HepG2 (cell line): ENCODE measurements around the gene JUND. TPM values are rescaled to one million over a fixed set of nuclear protein-coding genes. Genes with fewer than 3 reads are reported as not detected.

ENCODE experiments used
- CENPX ChIP-seq: sonication (generic); formaldehyde crosslinking; IDR thresholded peaks from 2 replicates; pipeline ENCODE4 v1.9.0; 2021; ENCODE audit warnings: mild to moderate bottlenecking, missing genetic modification reagents, moderate library complexity
- CHCHD3 ChIP-seq: sonication (generic); formaldehyde crosslinking; IDR thresholded peaks from 2 replicates; pipeline ENCODE4 v1.8.0; 2022; ENCODE audit warnings: mild to moderate bottlenecking, missing genetic modification reagents, moderate library complexity
- ELF3 ChIP-seq: IDR thresholded peaks from 2 replicates; pipeline ENCODE4 v1.6.1; 2016; ENCODE audit warnings: missing genetic modification reagents, missing compliant biosample characterization
- FOXA3 ChIP-seq: IDR thresholded peaks from 2 replicates; pipeline ENCODE4 v1.6.1; 2016; ENCODE audit warnings: missing genetic modification reagents, missing compliant biosample characterization
- NFYB ChIP-seq: sonication (generic); formaldehyde crosslinking; IDR thresholded peaks from 2 replicates; pipeline ENCODE4 v1.4.0; 2020; ENCODE audit warnings: missing genetic modification reagents
- PHF8 ChIP-seq: sonication (generic); formaldehyde crosslinking; IDR thresholded peaks from 2 replicates; pipeline ENCODE4 v1.5.0; 2020; ENCODE audit warnings: missing genetic modification reagents
- ZMYM3 ChIP-seq: sonication (generic); formaldehyde crosslinking; IDR thresholded peaks from 2 replicates; pipeline ENCODE4 v1.5.1; 2020; ENCODE audit warnings: mild to moderate bottlenecking, missing genetic modification reagents
- ZNF253 ChIP-seq: sonication (generic); formaldehyde crosslinking; IDR thresholded peaks from 2 replicates; pipeline ENCODE4 v1.8.0; 2022; ENCODE audit warnings: mild to moderate bottlenecking, missing genetic modification reagents, borderline replicate concordance
- ZNF484 ChIP-seq: sonication (generic); formaldehyde crosslinking; IDR thresholded peaks from 2 replicates; pipeline ENCODE4 v1.5.1; 2020; ENCODE audit warnings: mild to moderate bottlenecking, low read depth, missing genetic modification reagents, borderline replicate concordance
- ZNF550 ChIP-seq: sonication (generic); formaldehyde crosslinking; IDR thresholded peaks from 2 replicates; pipeline ENCODE4 v1.4.0; 2020; ENCODE audit warnings: mild to moderate bottlenecking, missing genetic modification reagents, borderline replicate concordance
- ZNF768 ChIP-seq: sonication (generic); formaldehyde crosslinking; IDR thresholded peaks from 2 replicates; pipeline ENCODE4 v1.4.0; 2020; ENCODE audit warnings: missing genetic modification reagents
- ZSCAN29 ChIP-seq: sonication (generic); formaldehyde crosslinking; conservative IDR thresholded peaks from 2 replicates; pipeline ENCODE4 v1.4.0; 2020; ENCODE audit warnings: mild to moderate bottlenecking, missing genetic modification reagents
- ZXDC ChIP-seq: sonication (generic); formaldehyde crosslinking; IDR thresholded peaks from 2 replicates; pipeline ENCODE4 v1.5.0; 2020; ENCODE audit warnings: mild to moderate bottlenecking, missing genetic modification reagents
- polyA plus RNA-seq, 8 experiments: library from polyadenylated mRNA; depleted of rRNA in 3 of 8; stranded (reverse) in 7 of 8; unstranded in 1 of 8; fragments of >200 nt; fragmentation: Illumina TruSeq in 4 of 8; extraction: Trizol in 4 of 8; gene quantifications; 2 replicates each; pipeline versions ENCODE4 v1.2.1 to v1.2.3, GENCODE V29; 2011 to 2016; ENCODE audit warnings: low read depth in 4 of 8, missing spikeins in 1 of 8, mixed read lengths in 1 of 8; ENCODE audit not compliant: insufficient read depth in 1 of 8
- total RNA-seq, 5 experiments: library from RNA; depleted of rRNA; stranded (reverse); fragments of >200 nt; fragmentation: Illumina TruSeq; extraction: Trizol; gene quantifications; 2 replicates each; pipeline ENCODE4 v1.2.3, GENCODE V29; 2016; ENCODE audit warnings: low read depth in 1 of 5
- TF ChIP-seq, protein P1 (sequence below): sonication (generic); formaldehyde crosslinking; IDR thresholded peaks from 2 replicates; pipeline ENCODE4 v1.5.0; 2020; ENCODE audit warnings: missing genetic modification reagents
- TF ChIP-seq, protein P2 (sequence below), 2 experiments: fragments of 450-650 bp in 1 of 2; sonication (generic) in 1 of 2; formaldehyde crosslinking in 1 of 2; IDR thresholded peaks; 2 replicates each; pipeline versions ENCODE4 v1.6.1 to v1.8.0; 2016 to 2022; ENCODE audit warnings: antibody characterized with exemption in 1 of 2, mild to moderate bottlenecking in 1 of 2, missing genetic modification reagents in 1 of 2
- TF ChIP-seq, protein P3 (sequence below): sonication (generic); formaldehyde crosslinking; IDR thresholded peaks from 2 replicates; pipeline ENCODE4 v1.4.0; 2020; ENCODE audit warnings: mild to moderate bottlenecking, missing genetic modification reagents

The JUND gene
- total and polyA plus RNA-seq, 2 of the 13 experiments (the other 11 are each of a cell fraction or from before 2014, with no cell fraction given), result 41.2 to 59.8 TPM

- TF ChIP-seq CENPX (CRISPR knock-in tag), result no peak
- TF ChIP-seq, protein P1, sequence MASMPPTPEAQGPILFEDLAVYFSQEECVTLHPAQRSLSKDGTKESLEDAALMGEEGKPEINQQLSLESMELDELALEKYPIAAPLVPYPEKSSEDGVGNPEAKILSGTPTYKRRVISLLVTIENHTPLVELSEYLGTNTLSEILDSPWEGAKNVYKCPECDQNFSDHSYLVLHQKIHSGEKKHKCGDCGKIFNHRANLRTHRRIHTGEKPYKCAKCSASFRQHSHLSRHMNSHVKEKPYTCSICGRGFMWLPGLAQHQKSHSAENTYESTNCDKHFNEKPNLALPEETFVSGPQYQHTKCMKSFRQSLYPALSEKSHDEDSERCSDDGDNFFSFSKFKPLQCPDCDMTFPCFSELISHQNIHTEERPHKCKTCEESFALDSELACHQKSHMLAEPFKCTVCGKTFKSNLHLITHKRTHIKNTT (CRISPR knock-in tag), result no peak
- TF ChIP-seq ZNF484, result no peak
- TF ChIP-seq, protein P2, sequence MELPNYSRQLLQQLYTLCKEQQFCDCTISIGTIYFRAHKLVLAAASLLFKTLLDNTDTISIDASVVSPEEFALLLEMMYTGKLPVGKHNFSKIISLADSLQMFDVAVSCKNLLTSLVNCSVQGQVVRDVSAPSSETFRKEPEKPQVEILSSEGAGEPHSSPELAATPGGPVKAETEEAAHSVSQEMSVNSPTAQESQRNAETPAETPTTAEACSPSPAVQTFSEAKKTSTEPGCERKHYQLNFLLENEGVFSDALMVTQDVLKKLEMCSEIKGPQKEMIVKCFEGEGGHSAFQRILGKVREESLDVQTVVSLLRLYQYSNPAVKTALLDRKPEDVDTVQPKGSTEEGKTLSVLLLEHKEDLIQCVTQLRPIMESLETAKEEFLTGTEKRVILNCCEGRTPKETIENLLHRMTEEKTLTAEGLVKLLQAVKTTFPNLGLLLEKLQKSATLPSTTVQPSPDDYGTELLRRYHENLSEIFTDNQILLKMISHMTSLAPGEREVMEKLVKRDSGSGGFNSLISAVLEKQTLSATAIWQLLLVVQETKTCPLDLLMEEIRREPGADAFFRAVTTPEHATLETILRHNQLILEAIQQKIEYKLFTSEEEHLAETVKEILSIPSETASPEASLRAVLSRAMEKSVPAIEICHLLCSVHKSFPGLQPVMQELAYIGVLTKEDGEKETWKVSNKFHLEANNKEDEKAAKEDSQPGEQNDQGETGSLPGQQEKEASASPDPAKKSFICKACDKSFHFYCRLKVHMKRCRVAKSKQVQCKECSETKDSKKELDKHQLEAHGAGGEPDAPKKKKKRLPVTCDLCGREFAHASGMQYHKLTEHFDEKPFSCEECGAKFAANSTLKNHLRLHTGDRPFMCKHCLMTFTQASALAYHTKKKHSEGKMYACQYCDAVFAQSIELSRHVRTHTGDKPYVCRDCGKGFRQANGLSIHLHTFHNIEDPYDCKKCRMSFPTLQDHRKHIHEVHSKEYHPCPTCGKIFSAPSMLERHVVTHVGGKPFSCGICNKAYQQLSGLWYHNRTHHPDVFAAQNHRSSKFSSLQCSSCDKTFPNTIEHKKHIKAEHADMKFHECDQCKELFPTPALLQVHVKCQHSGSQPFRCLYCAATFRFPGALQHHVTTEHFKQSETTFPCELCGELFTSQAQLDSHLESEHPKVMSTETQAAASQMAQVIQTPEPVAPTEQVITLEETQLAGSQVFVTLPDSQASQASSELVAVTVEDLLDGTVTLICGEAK (IDR thresholded peaks at IDR 0.05), result no peak
- TF ChIP-seq, protein P2 (CRISPR knock-in tag; IDR thresholded peaks at IDR 0.05), result no peak
- TF ChIP-seq ZNF550, result no peak
- peak; percentile 16; the same call in 1 of the 2 replicates for TF ChIP-seq ELF3
- TF ChIP-seq PHF8 (CRISPR knock-in tag), result peak; percentile 56; the same call in 1 of the 2 replicates
- no peak for TF ChIP-seq ZXDC
- TF ChIP-seq ZMYM3 (CRISPR knock-in tag), result no peak
- no peak for TF ChIP-seq ZSCAN29 (CRISPR knock-in tag)
- peak; percentile 70; the same call in 1 of the 2 replicates for TF ChIP-seq ZNF768 (CRISPR knock-in tag)
- no peak for TF ChIP-seq CHCHD3 (CRISPR knock-in tag)
- no peak for TF ChIP-seq ZNF253 (CRISPR knock-in tag)
- TF ChIP-seq FOXA3 (CRISPR knock-in tag), result no peak; the same call in 1 of the 2 replicates
- TF ChIP-seq, protein P3, sequence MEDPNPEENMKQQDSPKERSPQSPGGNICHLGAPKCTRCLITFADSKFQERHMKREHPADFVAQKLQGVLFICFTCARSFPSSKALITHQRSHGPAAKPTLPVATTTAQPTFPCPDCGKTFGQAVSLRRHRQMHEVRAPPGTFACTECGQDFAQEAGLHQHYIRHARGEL (CRISPR knock-in tag), result no peak
- no peak for TF ChIP-seq NFYB (CRISPR knock-in tag)
Measured at GRCh38 chr19:18280247-18281081, 958 bp downstream of the JUND start (continued).
